Measurements from ENCODE around the gene GON7.
"Not testable (repeated sequence)": the region's sequence is repeated elsewhere in the genome, so short reads cannot be mapped to it uniquely, and the experiment has no call there.

The GON7 gene

GRCh38 chr14:93186956-93187355 lies 19.9 kb downstream of the GON7 start:
- Histone ChIP-seq H3K4me3 (ENCODE audit: low read depth, low read length) (no peak overlapping the region), H3K27me3 (ENCODE audit: control insufficient read depth, insufficient read depth, low read length) (no peaks in the 10 kb centered on the region), H3K9me3 (ENCODE audit: control insufficient read depth, insufficient read depth, low read length) (no peaks in the 10 kb centered on the region), H3K9ac (ENCODE audit: low read depth, low read length) (no peak overlapping the region), H3K4me1 (ENCODE audit: control insufficient read depth, insufficient read depth, low read length) (no peaks in the 10 kb centered on the region), H3K36me3 (ENCODE audit: control insufficient read depth, insufficient read depth, low read length) (no peaks in the 10 kb centered on the region)

- no peaks in the 10 kb centered on the region for H3K4me1 ChIP-seq (ENCODE audit: control insufficient read depth, insufficient read depth, low read length)
- no peaks in the 10 kb centered on the region for H3K36me3 ChIP-seq (ENCODE audit: control insufficient read depth, insufficient read depth, low read length)
- H3K27me3 ChIP-seq (ENCODE audit: control insufficient read depth, insufficient read depth, low read length), result no peaks in the 10 kb centered on the region
- H3K9me3 ChIP-seq (ENCODE audit: control insufficient read depth, insufficient read depth, low read length), result no peaks in the 10 kb centered on the region
- H3K9ac ChIP-seq (ENCODE audit: low read depth, low read length), result no peak overlapping the region
- H3K4me3 ChIP-seq (ENCODE audit: low read depth, low read length), result no peak overlapping the region
These were observed 20.4 kb downstream of the GON7 start for GRCh38 chr14:93186466-93186865.

- Histone ChIP-seq H3K4me3 (ENCODE audit: low read depth, low read length) (peak overlapping the region; percentile 94), H3K9ac (ENCODE audit: low read depth, low read length) (peak overlapping the region; percentile 14), H3K9me3 (ENCODE audit: control insufficient read depth, insufficient read depth, low read length) (no peaks in the 10 kb centered on the region), H3K4me1 (ENCODE audit: control insufficient read depth, insufficient read depth, low read length) (no peaks in the 10 kb centered on the region), H3K36me3 (ENCODE audit: control insufficient read depth, insufficient read depth, low read length) (no peaks in the 10 kb centered on the region), H3K27me3 (ENCODE audit: control insufficient read depth, insufficient read depth, low read length) (no peaks in the 10 kb centered on the region)
These were observed 21.5 kb downstream of the GON7 start for GRCh38 chr14:93185349-93185720.

GRCh38 chr14:93184391-93185348 lies 22.2 kb downstream of the GON7 start, which contains the start of the genes LYSET and MOAP1:
LYSET (plus strand) TSS chr14:93185317; CDS start chr14:93185406, 89 bp downstream.
MOAP1 (minus strand) TSS chr14:93184897; CDS start chr14:93184242, 655 bp downstream.
- peak within 1 kb of the TSS; percentile 94 for H3K4me3 ChIP-seq (ENCODE audit: low read depth, low read length)
- H3K36me3 ChIP-seq (ENCODE audit: control insufficient read depth, insufficient read depth, low read length), result no peaks in the 10 kb centered on the region
- H3K27me3 ChIP-seq (ENCODE audit: control insufficient read depth, insufficient read depth, low read length), result no peaks in the 10 kb centered on the region
- no peaks in the 10 kb centered on the region for H3K9me3 ChIP-seq (ENCODE audit: control insufficient read depth, insufficient read depth, low read length)
- peak within 1 kb of the TSS; percentile 76 for H3K9ac ChIP-seq (ENCODE audit: low read depth, low read length)
- no peaks in the 10 kb centered on the region for H3K4me1 ChIP-seq (ENCODE audit: control insufficient read depth, insufficient read depth, low read length)

- H3K4me1 ChIP-seq (ENCODE audit: control insufficient read depth, insufficient read depth, low read length), result no peaks in the 10 kb centered on the region
- H3K9me3 ChIP-seq (ENCODE audit: control insufficient read depth, insufficient read depth, low read length), result no peaks in the 10 kb centered on the region
- H3K27me3 ChIP-seq (ENCODE audit: control insufficient read depth, insufficient read depth, low read length), result no peaks in the 10 kb centered on the region
- no peaks in the 10 kb centered on the region for H3K36me3 ChIP-seq (ENCODE audit: control insufficient read depth, insufficient read depth, low read length)
- H3K4me3 ChIP-seq (ENCODE audit: low read depth, low read length), result peak overlapping the region; percentile 94
- H3K9ac ChIP-seq (ENCODE audit: low read depth, low read length), result peak overlapping the region; percentile 76
These were observed 23.1 kb downstream of the GON7 start for GRCh38 chr14:93183596-93184317.

GRCh38 chr14:93175492-93175891 lies 31.4 kb downstream of the GON7 start:
- H3K9me3 ChIP-seq (ENCODE audit: control insufficient read depth, insufficient read depth, low read length), result no peaks in the 10 kb centered on the region
- no peaks in the 10 kb centered on the region for H3K36me3 ChIP-seq (ENCODE audit: control insufficient read depth, insufficient read depth, low read length)
- H3K4me3 ChIP-seq (ENCODE audit: low read depth, low read length), result no peak overlapping the region
- H3K27me3 ChIP-seq (ENCODE audit: control insufficient read depth, insufficient read depth, low read length), result no peaks in the 10 kb centered on the region
- no peaks in the 10 kb centered on the region for H3K4me1 ChIP-seq (ENCODE audit: control insufficient read depth, insufficient read depth, low read length)
- H3K9ac ChIP-seq (ENCODE audit: low read depth, low read length), result no peak overlapping the region

- not testable (repeated sequence) for H3K9ac ChIP-seq (ENCODE audit: low read depth, low read length); H3K4me1 ChIP-seq (ENCODE audit: control insufficient read depth, insufficient read depth, low read length); H3K36me3 ChIP-seq (ENCODE audit: control insufficient read depth, insufficient read depth, low read length); H3K27me3 ChIP-seq (ENCODE audit: control insufficient read depth, insufficient read depth, low read length); H3K9me3 ChIP-seq (ENCODE audit: control insufficient read depth, insufficient read depth, low read length); H3K4me3 ChIP-seq (ENCODE audit: low read depth, low read length)
These were observed 32.1 kb downstream of the GON7 start for GRCh38 chr14:93174731-93175130.

GRCh38 chr14:93173943-93174395 lies 32.9 kb downstream of the GON7 start:
- H3K4me3 ChIP-seq (ENCODE audit: low read depth, low read length), result no peak overlapping the region
- no peaks in the 10 kb centered on the region for H3K27me3 ChIP-seq (ENCODE audit: control insufficient read depth, insufficient read depth, low read length)
- H3K36me3 ChIP-seq (ENCODE audit: control insufficient read depth, insufficient read depth, low read length), result no peaks in the 10 kb centered on the region
- no peaks in the 10 kb centered on the region for H3K4me1 ChIP-seq (ENCODE audit: control insufficient read depth, insufficient read depth, low read length)
- no peaks in the 10 kb centered on the region for H3K9me3 ChIP-seq (ENCODE audit: control insufficient read depth, insufficient read depth, low read length)
- no peak overlapping the region for H3K9ac ChIP-seq (ENCODE audit: low read depth, low read length)

GRCh38 chr14:93171376-93171775 lies 35.5 kb downstream of the GON7 start:
- Histone ChIP-seq H3K36me3 (ENCODE audit: control insufficient read depth, insufficient read depth, low read length) (no peaks in the 10 kb centered on the region), H3K9ac (ENCODE audit: low read depth, low read length) (no peak overlapping the region), H3K9me3 (ENCODE audit: control insufficient read depth, insufficient read depth, low read length) (no peaks in the 10 kb centered on the region), H3K4me3 (ENCODE audit: low read depth, low read length) (no peak overlapping the region), H3K27me3 (ENCODE audit: control insufficient read depth, insufficient read depth, low read length) (no peaks in the 10 kb centered on the region), H3K4me1 (ENCODE audit: control insufficient read depth, insufficient read depth, low read length) (no peaks in the 10 kb centered on the region)

GRCh38 chr14:93170141-93170540 lies 36.7 kb downstream of the GON7 start:
- H3K27me3 ChIP-seq (ENCODE audit: control insufficient read depth, insufficient read depth, low read length); H3K4me3 ChIP-seq (ENCODE audit: low read depth, low read length); H3K9me3 ChIP-seq (ENCODE audit: control insufficient read depth, insufficient read depth, low read length); H3K4me1 ChIP-seq (ENCODE audit: control insufficient read depth, insufficient read depth, low read length); H3K9ac ChIP-seq (ENCODE audit: low read depth, low read length); H3K36me3 ChIP-seq (ENCODE audit: control insufficient read depth, insufficient read depth, low read length): not testable (repeated sequence)

GRCh38 chr14:93169619-93170018 lies 37.2 kb downstream of the GON7 start:
- H3K9ac ChIP-seq (ENCODE audit: low read depth, low read length); H3K36me3 ChIP-seq (ENCODE audit: control insufficient read depth, insufficient read depth, low read length); H3K27me3 ChIP-seq (ENCODE audit: control insufficient read depth, insufficient read depth, low read length); H3K4me3 ChIP-seq (ENCODE audit: low read depth, low read length); H3K9me3 ChIP-seq (ENCODE audit: control insufficient read depth, insufficient read depth, low read length); H3K4me1 ChIP-seq (ENCODE audit: control insufficient read depth, insufficient read depth, low read length): not testable (repeated sequence)

GRCh38 chr14:93168610-93169009 lies 38.3 kb downstream of the GON7 start:
- H3K9me3 ChIP-seq (ENCODE audit: control insufficient read depth, insufficient read depth, low read length); H3K4me3 ChIP-seq (ENCODE audit: low read depth, low read length); H3K36me3 ChIP-seq (ENCODE audit: control insufficient read depth, insufficient read depth, low read length); H3K9ac ChIP-seq (ENCODE audit: low read depth, low read length); H3K27me3 ChIP-seq (ENCODE audit: control insufficient read depth, insufficient read depth, low read length); H3K4me1 ChIP-seq (ENCODE audit: control insufficient read depth, insufficient read depth, low read length): not testable (repeated sequence)

Data from iPS-15b (cell line).